ENCODE measurements around the gene KCNQ2. TPM values are rescaled to one million over a fixed set of nuclear protein-coding genes. Genes with fewer than 3 reads are reported as not detected.

The KCNQ2 gene
- total RNA-seq, 4 donors from 2014 or later: 0.19 to 0.40 (median 0.40) TPM; not detected in 1

GRCh38 chr20:63442100-63442493, 30.4 kb downstream of the KCNQ2 start:
- Histone ChIP-seq H3K4me3 (no peak overlapping the region), H3K27ac (no peak overlapping the region), H3K27me3 (peaks cover 62% of the 10 kb centered on the region), H3K4me1 (no peaks in the 10 kb centered on the region), H3K36me3 (no peaks in the 10 kb centered on the region), H3K9me3 (no peaks in the 10 kb centered on the region)
- no peak for TF ChIP-seq POLR2AphosphoS5 (IDR thresholded peaks at IDR 0.05)
- TF ChIP-seq CTCF (IDR thresholded peaks at IDR 0.05): peak in 2 of 4 experiments; percentile 20 to 40
- 69 to 91% methylated on average over 4 of the region's 11 CpGs for WGBS, 2 donors (ENCODE audit: low coverage in 1 of 2)
- no peak for ATAC-seq

GRCh38 chr20:63441136-63442099, 31.0 kb downstream of the KCNQ2 start:
- no peak for ATAC-seq
- Histone ChIP-seq H3K4me1 (no peaks in the 10 kb centered on the region), H3K27ac (no peak overlapping the region), H3K4me3 (no peak overlapping the region), H3K27me3 (peaks cover 62% of the 10 kb centered on the region), H3K9me3 (no peaks in the 10 kb centered on the region), H3K36me3 (no peaks in the 10 kb centered on the region)
- 39 to 50% methylated on average over 4 to 7 of the region's 22 CpGs for WGBS, 2 donors (ENCODE audit: low coverage in 1 of 2)
- no peak for TF ChIP-seq EP300 (IDR thresholded peaks at IDR 0.05)
- TF ChIP-seq POLR2AphosphoS5 (IDR thresholded peaks at IDR 0.05): no peak
- no peak for TF ChIP-seq CTCF (IDR thresholded peaks at IDR 0.05)
- TF ChIP-seq POLR2A (IDR thresholded peaks at IDR 0.05): no peak

- Histone ChIP-seq H3K9me3 (no peaks in the 10 kb centered on the region), H3K27me3 (peaks cover 57% of the 10 kb centered on the region), H3K27ac (no peak overlapping the region), H3K4me1 (no peaks in the 10 kb centered on the region), H3K4me3 (no peak overlapping the region), H3K36me3 (no peaks in the 10 kb centered on the region)
- no peak for ATAC-seq
- no peak for TF ChIP-seq EP300 (IDR thresholded peaks at IDR 0.05)
- TF ChIP-seq POLR2A (IDR thresholded peaks at IDR 0.05): no peak
- no peak for TF ChIP-seq POLR2AphosphoS5 (IDR thresholded peaks at IDR 0.05)
- no peak for TF ChIP-seq CTCF (IDR thresholded peaks at IDR 0.05)
- 80% methylated on average over 1 to 4 of the region's 26 CpGs for WGBS, 2 donors (ENCODE audit: low coverage in 1 of 2)
Measured at GRCh38 chr20:63440366-63440955, 32.0 kb downstream of the KCNQ2 start.

GRCh38 chr20:63439866-63440265, 32.6 kb downstream of the KCNQ2 start:
- Histone ChIP-seq H3K4me1 (peaks cover 0 to 1% (median 0%) of the 10 kb centered on the region in 3 donors), H3K27me3 (peaks cover 59% of the 10 kb centered on the region), H3K4me3 (no peak overlapping the region), H3K9me3 (no peaks in the 10 kb centered on the region), H3K27ac (no peak overlapping the region), H3K36me3 (no peaks in the 10 kb centered on the region)
- TF ChIP-seq EP300 (IDR thresholded peaks at IDR 0.05) (no peak), CTCF (IDR thresholded peaks at IDR 0.05) (no peak), POLR2AphosphoS5 (IDR thresholded peaks at IDR 0.05) (no peak), POLR2A (IDR thresholded peaks at IDR 0.05) (no peak)
- no CpG with 5 or more reads among the region's 15 CpGs for WGBS, 2 donors (ENCODE audit: low coverage in 1 of 2)
- no peak for ATAC-seq

Data from gastroesophageal sphincter (tissue), 4 donors.